ENCODE data around the gene INPP4A.

DNA sequence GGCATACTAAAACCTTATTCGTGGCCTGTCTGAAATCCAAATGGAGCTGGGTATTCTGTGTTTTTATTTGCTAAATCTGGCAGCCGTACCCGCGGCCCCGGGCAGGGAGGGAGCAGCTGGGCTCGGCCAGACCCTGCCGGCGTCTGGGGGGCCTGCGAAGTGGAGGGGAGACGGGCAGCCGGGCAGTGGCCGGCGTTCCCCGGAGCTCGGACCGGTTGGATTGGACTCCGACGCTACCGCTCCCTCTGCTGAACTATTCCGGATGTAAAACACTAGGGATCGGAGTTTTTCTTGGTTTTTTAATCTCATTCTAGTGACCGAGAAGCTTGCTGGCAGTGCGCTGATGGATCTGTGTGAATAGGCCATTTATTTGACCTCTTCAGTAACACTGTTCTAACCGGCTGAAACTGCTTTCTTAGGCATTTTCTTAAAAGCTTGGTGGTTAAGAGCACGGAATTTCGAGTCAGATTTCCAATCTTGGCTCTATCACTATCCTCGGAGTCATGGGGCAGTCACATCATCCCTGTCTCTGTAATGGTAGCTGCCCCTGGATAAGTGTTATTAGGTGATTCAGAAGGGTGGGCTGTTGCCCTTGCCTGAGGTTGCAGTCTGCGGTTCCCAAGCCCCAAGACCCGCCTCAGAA is 164.4 kb downstream of the INPP4A start:
- no peak for TF ChIP-seq EP300 (IDR thresholded peaks at IDR 0.05)
- TF ChIP-seq CTCF (IDR thresholded peaks at IDR 0.05): no peak
- no peak for TF ChIP-seq POLR2A (IDR thresholded peaks at IDR 0.05)
- no peak for TF ChIP-seq POLR2AphosphoS5 (IDR thresholded peaks at IDR 0.05)

Data from sigmoid colon (tissue), 4 donors.